Renal cortical epithelial cell (primary cell): Measurements from ENCODE around the gene EXOC7. TPM values are rescaled to one million over a fixed set of nuclear protein-coding genes. Genes with fewer than 3 reads are reported as not detected.
"Not testable (repeated sequence)": the region's sequence is repeated elsewhere in the genome, so short reads cannot be mapped to it uniquely, and the experiment has no call there.

ENCODE experiments used
- DNase-seq: peaks from one replicate; pipeline ENCODE4 v3.0.0-alpha.2; 2011; ENCODE audit warnings: low read depth
- total RNA-seq: library from RNA; depleted of rRNA; stranded (reverse); fragments of >200 nt; gene quantifications from 2 replicates; pipeline ENCODE4 v1.2.3, GENCODE V29; 2014

EXOC7 gene
- total RNA-seq, 1 donor from 2014 or later: 116 TPM

- DNase-seq: no peak
Measured at GRCh38 chr17:76046064-76046463, 57.5 kb downstream of the EXOC7 start.

GRCh38 chr17:76044475-76045007 lies 59.0 kb downstream of the EXOC7 start:
- not testable (repeated sequence) for DNase-seq

GRCh38 chr17:76042868-76043267 lies 60.7 kb downstream of the EXOC7 start:
- DNase-seq: not testable (repeated sequence)

GRCh38 chr17:76040376-76040775 lies 63.2 kb downstream of the EXOC7 start:
- DNase-seq: no peak

- DNase-seq: no peak
Measured at GRCh38 chr17:76039121-76039520, 64.5 kb downstream of the EXOC7 start.

- DNase-seq: peak; percentile 28
Measured at GRCh38 chr17:76038050-76038449, 65.5 kb downstream of the EXOC7 start.

GRCh38 chr17:76036497-76037261 lies 66.9 kb downstream of the EXOC7 start:
- DNase-seq: no peak

- no peak for DNase-seq
Measured at GRCh38 chr17:76034428-76035350, 68.9 kb downstream of the EXOC7 start.

GRCh38 chr17:76033139-76033538 lies 70.4 kb downstream of the EXOC7 start:
- DNase-seq: no peak

- no peak for DNase-seq
Measured at GRCh38 chr17:76032780-76033108, 70.8 kb downstream of the EXOC7 start.

- DNase-seq: no peak
Measured at GRCh38 chr17:76032073-76032779, 71.4 kb downstream of the EXOC7 start.

Other genes with a start within 250 kb of the EXOC7 start
- gene WBP2, start 248.5 kb downstream of the EXOC7 start, total RNA-seq: 21.2 and 37.5 TPM in 2 replicates
- gene TRIM47, start 225.2 kb downstream of the EXOC7 start, total RNA-seq: 36.9 and 39.9 TPM in 2 replicates
- gene TRIM65, start 206.8 kb downstream of the EXOC7 start, total RNA-seq: 14.7 and 16.5 TPM in 2 replicates
- gene MRPL38, start 198.9 kb downstream of the EXOC7 start, total RNA-seq: 32.1 and 33.9 TPM in 2 replicates
- 3.6 and 10.9 TPM in 2 replicates for gene FBF1, start 162.7 kb downstream of the EXOC7 start, total RNA-seq
- 96.4 and 104 TPM in 2 replicates for gene ACOX1, start 124.6 kb downstream of the EXOC7 start, total RNA-seq
- gene TEN1, start 124.5 kb downstream of the EXOC7 start, total RNA-seq: 15.5 and 17.2 TPM in 2 replicates
- gene CDK3, start 102.9 kb downstream of the EXOC7 start, total RNA-seq: 0.87 and 3.0 TPM in 2 replicates
- 14.1 and 14.4 TPM in 2 replicates for gene EVPL, start 76.5 kb downstream of the EXOC7 start, total RNA-seq
- 21.9 and 85.4 TPM in 2 replicates for gene SRP68, start 31.3 kb downstream of the EXOC7 start, total RNA-seq
- gene GALR2, start 29.0 kb downstream of the EXOC7 start, total RNA-seq: 0.10 TPM in 1 of 2 replicates, not detected in the other
- gene ZACN, start 24.6 kb downstream of the EXOC7 start, total RNA-seq: not detected in 2 replicates
- 0.17 and 1.1 TPM in 2 replicates for gene FOXJ1, start 37.5 kb upstream of the EXOC7 start, total RNA-seq
- 2.1 and 3.6 TPM in 2 replicates for gene RNF157, start 136.7 kb upstream of the EXOC7 start, total RNA-seq
- 2.9 and 3.3 TPM in 2 replicates for gene UBALD2, start 161.6 kb upstream of the EXOC7 start, total RNA-seq
- gene QRICH2, start 204.5 kb upstream of the EXOC7 start, total RNA-seq: 1.4 and 2.8 TPM in 2 replicates